Mesendoderm (in vitro differentiated cells): ENCODE data around the gene TBL3.
A peak's percentile ranks its signal among the peaks of the same experiment; 100 is the strongest.

Source experiments
- DNase-seq: peaks from one replicate; pipeline ENCODE4 v3.0.0; 2013
- H2AK5ac ChIP-seq: 2 replicates; pipeline ENCODE4 v1.6.1; 2013; ENCODE audit warnings: low read length, inconsistent platforms
- H2BK120ac ChIP-seq: 2 replicates; pipeline ENCODE4 v1.6.1; 2013; ENCODE audit warnings: low read depth, mild to moderate bottlenecking, low read length, moderate library complexity, mixed read lengths
- H2BK15ac ChIP-seq: replicated peaks from 2 replicates; pipeline ENCODE4 v1.6.1; 2013; ENCODE audit warnings: low read depth, mild to moderate bottlenecking, moderate library complexity
- H2BK5ac ChIP-seq: 2 replicates; pipeline ENCODE4 v1.6.1; 2013; ENCODE audit warnings: low read length, inconsistent platforms
- H3K18ac ChIP-seq: 2 replicates; pipeline ENCODE4 v1.6.1; 2013; ENCODE audit warnings: mild to moderate bottlenecking, low read length, mixed read lengths
- H3K23ac ChIP-seq: one replicate; pipeline ENCODE4 v1.6.1; 2013; ENCODE audit warnings: low read length
- H3K27ac ChIP-seq: 2 replicates; pipeline ENCODE4 v1.5.1; 2013; ENCODE audit warnings: low read depth, mild to moderate bottlenecking, inconsistent platforms, low read length, moderate library complexity
- H3K27me3 ChIP-seq: 2 replicates; pipeline ENCODE4 v1.6.1; 2013; ENCODE audit warnings: low read length, control low read depth, mild to moderate bottlenecking, inconsistent platforms; ENCODE audit not compliant: insufficient read depth, poor library complexity
- H3K36me3 ChIP-seq: 2 replicates; pipeline ENCODE4 v1.6.1; 2013; ENCODE audit warnings: low read length, inconsistent platforms; ENCODE audit not compliant: control insufficient read depth, insufficient read depth
- H3K4ac ChIP-seq: one replicate; pipeline ENCODE4 v1.6.1; 2013; ENCODE audit warnings: low read depth, mild to moderate bottlenecking, low read length, moderate library complexity
- H3K4me1 ChIP-seq: 2 replicates; pipeline ENCODE4 v1.6.1; 2013; ENCODE audit warnings: low read depth, low read length, inconsistent platforms; ENCODE audit not compliant: control insufficient read depth
- H3K4me2 ChIP-seq: 2 replicates; pipeline ENCODE4 v1.6.1; 2013; ENCODE audit warnings: low read length
- H3K4me3 ChIP-seq: 2 replicates; pipeline ENCODE4 v1.5.1; 2013; ENCODE audit warnings: mild to moderate bottlenecking, low read length
- H3K56ac ChIP-seq: one replicate; pipeline ENCODE4 v1.6.1; 2013; ENCODE audit warnings: low read length
- H3K79me1 ChIP-seq: 2 replicates; pipeline ENCODE4 v1.6.1; 2013; ENCODE audit warnings: low read length, inconsistent platforms
- H3K79me2 ChIP-seq: 2 replicates; pipeline ENCODE4 v1.6.1; 2013; ENCODE audit warnings: mild to moderate bottlenecking, low read length; ENCODE audit not compliant: control insufficient read depth, insufficient read depth
- H3K9ac ChIP-seq: 2 replicates; pipeline ENCODE4 v1.6.1; 2013; ENCODE audit warnings: low read length, inconsistent platforms
- H4K5ac ChIP-seq: one replicate; pipeline ENCODE4 v1.6.1; 2013; ENCODE audit warnings: low read length
- H4K8ac ChIP-seq: one replicate; pipeline ENCODE4 v1.6.1; 2013; ENCODE audit warnings: low read depth, mild to moderate bottlenecking, control low read depth, low read length, moderate library complexity
- WGBS: extraction: QIAGEN DNeasy Blood & Tissue Kit; methylation state at CpG from one replicate; pipeline ENCODE4 v1.1.7; 2013; ENCODE audit warnings: low lambda C conversion rate, missing lambda C conversion rate; ENCODE audit not compliant: insufficient coverage; ENCODE audit errors: extremely low coverage; 5-methylcytosine and 5-hydroxymethylcytosine counted together

Gene TBL3

GRCh38 chr16:1984347-1985225 lies 12.7 kb downstream of the TBL3 start:
- H3K4me3 ChIP-seq, result peak overlapping the region; percentile 78
- peaks cover 2% of the 10 kb centered on the region for H3K79me2 ChIP-seq
- H4K8ac ChIP-seq, result no peak overlapping the region
- H3K18ac ChIP-seq, result peak overlapping the region; percentile 72
- WGBS, result no CpG with 5 or more reads among the region's 58 CpGs
- peaks cover 3% of the 10 kb centered on the region for H3K36me3 ChIP-seq
- H3K4me2 ChIP-seq, result peak overlapping the region; percentile 43
- H2BK5ac ChIP-seq, result no peak overlapping the region
- H3K23ac ChIP-seq, result no peak overlapping the region
- no peak overlapping the region for H4K5ac ChIP-seq
- no peak overlapping the region for H2AK5ac ChIP-seq
- no peak overlapping the region for H2BK15ac ChIP-seq
- peak overlapping the region; percentile 61 for H3K4ac ChIP-seq
- peak overlapping the region; percentile 64 for H3K27ac ChIP-seq
- H3K27me3 ChIP-seq, result peaks cover 9% of the 10 kb centered on the region
- peak overlapping the region; percentile 91 for H3K9ac ChIP-seq
- peak overlapping the region; percentile 96 for H3K56ac ChIP-seq
- no peak overlapping the region for H2BK120ac ChIP-seq
- H3K4me1 ChIP-seq, result peaks cover 5% of the 10 kb centered on the region
- DNase-seq, result no peak
- peaks cover 10% of the 10 kb centered on the region for H3K79me1 ChIP-seq

- Histone ChIP-seq H4K5ac (no peak overlapping the region), H2BK15ac (no peak overlapping the region), H3K79me1 (peaks cover 10% of the 10 kb centered on the region), H3K79me2 (peaks cover 2% of the 10 kb centered on the region), H3K4me3 (no peak overlapping the region), H3K4me1 (peaks cover 5% of the 10 kb centered on the region), H3K4me2 (no peak overlapping the region), H2AK5ac (no peak overlapping the region), H3K27ac (no peak overlapping the region), H3K4ac (no peak overlapping the region), H3K9ac (peak overlapping the region; percentile 91), H2BK5ac (no peak overlapping the region), H2BK120ac (no peak overlapping the region), H4K8ac (no peak overlapping the region), H3K18ac (no peak overlapping the region), H3K56ac (no peak overlapping the region), H3K36me3 (peaks cover 3% of the 10 kb centered on the region), H3K27me3 (peaks cover 8% of the 10 kb centered on the region), H3K23ac (no peak overlapping the region)
- no peak for DNase-seq
- WGBS, result no CpG with 5 or more reads among the region's 14 CpGs
Measured at GRCh38 chr16:1985466-1986150, 13.8 kb downstream of the TBL3 start.

GRCh38 chr16:1987198-1987597 lies 15.3 kb downstream of the TBL3 start:
- Histone ChIP-seq H3K56ac (no peak overlapping the region), H3K18ac (no peak overlapping the region), H2AK5ac (no peak overlapping the region), H3K23ac (no peak overlapping the region), H3K4me3 (no peak overlapping the region), H3K79me2 (peaks cover 2% of the 10 kb centered on the region), H3K4ac (no peak overlapping the region), H3K4me2 (no peak overlapping the region), H2BK5ac (no peak overlapping the region), H4K8ac (no peak overlapping the region), H4K5ac (no peak overlapping the region), H3K36me3 (peaks cover 3% of the 10 kb centered on the region), H3K9ac (no peak overlapping the region), H3K27me3 (peaks cover 3% of the 10 kb centered on the region), H3K4me1 (peaks cover 5% of the 10 kb centered on the region), H3K79me1 (peaks cover 10% of the 10 kb centered on the region), H2BK120ac (no peak overlapping the region), H2BK15ac (no peak overlapping the region), H3K27ac (no peak overlapping the region)
- WGBS, result no CpG with 5 or more reads among the region's 10 CpGs
- no peak for DNase-seq

GRCh38 chr16:1989209-1990100 lies 17.6 kb downstream of the TBL3 start, which contains the start of gene SYNGR3:
Gene SYNGR3 (plus strand): TSS chr16:1989970. CDS start chr16:1990103, 133 bp downstream.
- no peak within 1 kb of the TSS for H3K23ac ChIP-seq
- peaks cover 3% of the 10 kb centered on the region for H3K27me3 ChIP-seq
- H2BK120ac ChIP-seq, result no peak within 1 kb of the TSS
- H3K4me3 ChIP-seq, result peak within 1 kb of the TSS; percentile 34
- H3K18ac ChIP-seq, result no peak within 1 kb of the TSS
- no peak within 1 kb of the TSS for H3K4ac ChIP-seq
- H4K5ac ChIP-seq, result no peak within 1 kb of the TSS
- peak within 1 kb of the TSS; percentile 83 for H3K56ac ChIP-seq
- peak within 1 kb of the TSS; percentile 81 for H3K4me2 ChIP-seq
- no peak within 1 kb of the TSS for H4K8ac ChIP-seq
- peak; percentile 39 for DNase-seq
- no CpG with 5 or more reads among the region's 67 CpGs for WGBS
- no peak within 1 kb of the TSS for H2BK5ac ChIP-seq
- H3K4me1 ChIP-seq, result peaks cover 2% of the 10 kb centered on the region
- peaks cover 2% of the 10 kb centered on the region for H3K79me2 ChIP-seq
- no peak within 1 kb of the TSS for H2BK15ac ChIP-seq
- no peak within 1 kb of the TSS for H3K27ac ChIP-seq
- H3K36me3 ChIP-seq, result peaks cover 3% of the 10 kb centered on the region
- peak within 1 kb of the TSS; percentile 59 for H3K9ac ChIP-seq
- H2AK5ac ChIP-seq, result no peak within 1 kb of the TSS
- peaks cover 10% of the 10 kb centered on the region for H3K79me1 ChIP-seq

GRCh38 chr16:1990101-1990350 lies 18.2 kb downstream of the TBL3 start:
- peak overlapping the region; percentile 15 for H3K56ac ChIP-seq
- H3K27ac ChIP-seq, result no peak overlapping the region
- H3K36me3 ChIP-seq, result peaks cover 3% of the 10 kb centered on the region
- H3K79me1 ChIP-seq, result peaks cover 6% of the 10 kb centered on the region
- no peaks in the 10 kb centered on the region for H3K79me2 ChIP-seq
- H2BK120ac ChIP-seq, result no peak overlapping the region
- H4K8ac ChIP-seq, result no peak overlapping the region
- H3K18ac ChIP-seq, result no peak overlapping the region
- no peak overlapping the region for H3K4me3 ChIP-seq
- H3K4me2 ChIP-seq, result peak overlapping the region; percentile 54
- no CpG with 5 or more reads among the region's 25 CpGs for WGBS
- H4K5ac ChIP-seq, result no peak overlapping the region
- peaks cover 3% of the 10 kb centered on the region for H3K27me3 ChIP-seq
- H2BK15ac ChIP-seq, result no peak overlapping the region
- peaks cover 2% of the 10 kb centered on the region for H3K4me1 ChIP-seq
- H3K23ac ChIP-seq, result no peak overlapping the region
- H3K4ac ChIP-seq, result no peak overlapping the region
- DNase-seq, result no peak
- H2AK5ac ChIP-seq, result no peak overlapping the region
- H2BK5ac ChIP-seq, result no peak overlapping the region
- peak overlapping the region; percentile 19 for H3K9ac ChIP-seq
